ENCODE data around the gene CRTC3. TPM values are rescaled to one million over a fixed set of nuclear protein-coding genes. Genes with fewer than 3 reads are reported as not detected.

The CRTC3 gene
- total and polyA plus RNA-seq, 2 of the 13 experiments (the other 11 are each of a cell fraction or from before 2014, with no cell fraction given): 8.4 to 11.8 TPM

DNA sequence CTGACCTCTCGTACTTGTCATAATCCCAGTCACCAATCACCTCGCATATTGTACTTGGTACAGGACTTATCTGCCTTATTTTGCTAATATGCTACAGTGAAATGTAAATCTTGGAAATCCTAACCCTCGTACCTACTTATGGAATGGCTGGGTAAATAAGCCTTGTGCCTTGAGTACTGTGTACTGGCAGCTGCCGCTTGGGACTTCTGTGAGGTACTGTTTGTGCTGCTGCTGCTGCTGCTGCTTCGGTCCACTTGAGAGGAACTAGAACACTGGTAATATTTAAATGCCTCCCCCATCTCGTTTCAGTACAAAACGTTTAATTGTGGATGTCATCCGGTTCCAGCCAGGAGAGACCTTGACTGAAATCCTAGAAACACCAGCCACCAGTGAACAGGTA lies 42.5 kb upstream of the CRTC3 start:
- POLR2A ChIA-PET: no interaction called here
- Histone ChIP-seq H3K36me3 (replicated peaks in 1 of 2; ENCODE audit: control insufficient read depth in 1 of 2, insufficient read depth in 2 of 2, low read length in 2 of 2) (peaks cover 3 to 38% of the 10 kb centered on the region in 2 experiments), H4K20me1 (ENCODE audit: insufficient read depth, low read length) (no peaks in the 10 kb centered on the region; the same call in 1 of the 2 replicates), H3K27me3 (ENCODE audit: control insufficient read depth in 1 of 2, insufficient read depth in 2 of 2, low read length in 2 of 2) (no peaks in the 10 kb centered on the region), H3K9me3 (ENCODE audit: low read length) (no peaks in the 10 kb centered on the region), H3K27ac (ENCODE audit: extremely low read length, insufficient read depth, low read length) (no peak overlapping the region), H3K4me3 (replicated peaks in 1 of 3; ENCODE audit: insufficient read depth in 1 of 3, low read depth in 2 of 3, low read length in 3 of 3) (no peak overlapping the region), H3K9ac (ENCODE audit: insufficient read depth, low read depth, low read length) (no peak overlapping the region), H3K79me2 (ENCODE audit: insufficient read depth, low read length) (no peaks in the 10 kb centered on the region), H3K4me1 (ENCODE audit: insufficient read depth, low read length) (peaks cover 59% of the 10 kb centered on the region), H3K4me2 (ENCODE audit: low read depth, low read length) (no peak overlapping the region), H2AFZ (ENCODE audit: low read length) (no peak overlapping the region)
- no peak for ATAC-seq
- BruUV-seq (replicated peaks): no TSS peak
- intact Hi-C loops (cut with micrococcal nuclease; ENCODE audit: unreplicated experiment): no loop called here
- in situ Hi-C loops (cut with HindIII; ENCODE audit: extremely low pct_ligation_motif_present, low pct_unique_long_range_greater_than_20kb): loop anchor here (10.0 kb wide), 1 partner anchor 122 kb away; no protein-coding TSS in a partner anchor
- no peak for DNase-seq (ENCODE audit: low spot score)
- no peak for FAIRE-seq
- no peak for TF ChIP-seq SALL2 (CRISPR knock-in tag; IDR thresholded peaks at IDR 0.05)
- CTCF ChIA-PET (ENCODE audit: low intra/inter-chr PET ratio, low total read pairs): no interaction called here
- WGBS (ENCODE audit: low lambda C conversion rate): 91% methylated on average over 8 of the region's 8 CpGs

DNA sequence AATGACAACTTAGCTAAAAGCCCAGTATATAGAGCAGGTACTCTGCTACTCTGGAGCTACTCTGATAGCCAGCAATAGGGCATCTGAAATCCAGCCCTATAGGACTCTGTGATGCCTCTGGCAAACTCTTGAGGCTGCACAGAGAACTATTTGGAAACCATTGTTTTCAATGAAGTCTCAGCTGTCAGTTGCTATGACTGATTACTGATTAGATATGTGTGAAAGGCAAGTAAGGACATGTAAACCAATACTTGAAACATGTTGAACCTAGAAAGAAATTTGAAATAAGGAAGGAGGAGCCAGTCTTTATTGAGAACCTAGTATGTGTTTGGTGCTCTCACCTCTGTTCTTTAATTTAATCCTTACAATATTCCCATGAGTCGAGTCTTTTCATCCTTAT lies 40.2 kb upstream of the CRTC3 start:
- no peaks in the 10 kb centered on the region for H3K9me3 ChIP-seq (ENCODE audit: low read length)
- no peaks in the 10 kb centered on the region; the same call in 1 of the 2 replicates for H4K20me1 ChIP-seq (ENCODE audit: insufficient read depth, low read length)
- FAIRE-seq (no peak), ATAC-seq (peak; percentile 64), DNase-seq (ENCODE audit: low spot score) (peak; percentile 17)
- intact Hi-C loops (cut with micrococcal nuclease; ENCODE audit: unreplicated experiment): no loop called here
- H3K4me3 ChIP-seq (replicated peaks in 1 of 3; ENCODE audit: insufficient read depth in 1 of 3, low read depth in 2 of 3, low read length in 3 of 3): no peak overlapping the region; a peak in 1 of 6 replicates
- CTCF ChIA-PET (ENCODE audit: low intra/inter-chr PET ratio, low total read pairs): no interaction called here
- in situ Hi-C loops (cut with HindIII; ENCODE audit: extremely low pct_ligation_motif_present, low pct_unique_long_range_greater_than_20kb): loop anchor here (10.0 kb wide), 1 partner anchor 125 kb away; no protein-coding TSS in a partner anchor
- peak overlapping the region; percentile 52 for H3K27ac ChIP-seq (ENCODE audit: extremely low read length, insufficient read depth, low read length)
- H3K36me3 ChIP-seq (replicated peaks in 1 of 2; ENCODE audit: control insufficient read depth in 1 of 2, insufficient read depth in 2 of 2, low read length in 2 of 2): peaks cover 5 to 42% of the 10 kb centered on the region in 2 experiments
- H2AFZ ChIP-seq (ENCODE audit: low read length): no peak overlapping the region
- H3K4me2 ChIP-seq (ENCODE audit: low read depth, low read length): peak overlapping the region; percentile 68
- peaks cover 40% of the 10 kb centered on the region for H3K4me1 ChIP-seq (ENCODE audit: insufficient read depth, low read length)
- H3K9ac ChIP-seq (ENCODE audit: insufficient read depth, low read depth, low read length): no peak overlapping the region
- BruUV-seq (replicated peaks): no TSS peak
- WGBS (ENCODE audit: low lambda C conversion rate): 5% methylated on average over 1 of the region's 1 CpG
- no peaks in the 10 kb centered on the region for H3K27me3 ChIP-seq (ENCODE audit: control insufficient read depth in 1 of 2, insufficient read depth in 2 of 2, low read length in 2 of 2)
- POLR2A ChIA-PET: interaction anchor here (1.1 to 1.2 kb wide), 4 partner anchors 20 to 240 kb away, joined by 3 to 4 read pairs (median 3); partner anchors contain the start of genes CRTC3, IQGAP1 and TTLL13
- H3K79me2 ChIP-seq (ENCODE audit: insufficient read depth, low read length): no peaks in the 10 kb centered on the region
- TF ChIP-seq, protein P1, sequence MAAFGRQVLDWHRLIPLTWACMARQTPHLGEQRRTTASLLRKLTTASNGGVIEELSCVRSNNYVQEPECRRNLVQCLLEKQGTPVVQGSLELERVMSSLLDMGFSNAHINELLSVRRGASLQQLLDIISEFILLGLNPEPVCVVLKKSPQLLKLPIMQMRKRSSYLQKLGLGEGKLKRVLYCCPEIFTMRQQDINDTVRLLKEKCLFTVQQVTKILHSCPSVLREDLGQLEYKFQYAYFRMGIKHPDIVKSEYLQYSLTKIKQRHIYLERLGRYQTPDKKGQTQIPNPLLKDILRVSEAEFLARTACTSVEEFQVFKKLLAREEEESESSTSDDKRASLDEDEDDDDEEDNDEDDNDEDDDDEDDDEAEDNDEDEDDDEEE (CRISPR knock-in tag; IDR thresholded peaks at IDR 0.05): no peak
- TF ChIP-seq MED13 (CRISPR knock-in tag; IDR thresholded peaks at IDR 0.05): no peak
- no peak for TF ChIP-seq RBAK (CRISPR knock-in tag; IDR thresholded peaks at IDR 0.05)
- TF ChIP-seq ZNF589 (CRISPR knock-in tag; conservative IDR thresholded peaks at IDR 0.05): no peak
- 0 out of 2 replicates have a peak, but pooled peaks have one; percentile 91 for TF ChIP-seq RORA (CRISPR knock-in tag; IDR thresholded peaks at IDR 0.05)
- TF ChIP-seq, protein P2, sequence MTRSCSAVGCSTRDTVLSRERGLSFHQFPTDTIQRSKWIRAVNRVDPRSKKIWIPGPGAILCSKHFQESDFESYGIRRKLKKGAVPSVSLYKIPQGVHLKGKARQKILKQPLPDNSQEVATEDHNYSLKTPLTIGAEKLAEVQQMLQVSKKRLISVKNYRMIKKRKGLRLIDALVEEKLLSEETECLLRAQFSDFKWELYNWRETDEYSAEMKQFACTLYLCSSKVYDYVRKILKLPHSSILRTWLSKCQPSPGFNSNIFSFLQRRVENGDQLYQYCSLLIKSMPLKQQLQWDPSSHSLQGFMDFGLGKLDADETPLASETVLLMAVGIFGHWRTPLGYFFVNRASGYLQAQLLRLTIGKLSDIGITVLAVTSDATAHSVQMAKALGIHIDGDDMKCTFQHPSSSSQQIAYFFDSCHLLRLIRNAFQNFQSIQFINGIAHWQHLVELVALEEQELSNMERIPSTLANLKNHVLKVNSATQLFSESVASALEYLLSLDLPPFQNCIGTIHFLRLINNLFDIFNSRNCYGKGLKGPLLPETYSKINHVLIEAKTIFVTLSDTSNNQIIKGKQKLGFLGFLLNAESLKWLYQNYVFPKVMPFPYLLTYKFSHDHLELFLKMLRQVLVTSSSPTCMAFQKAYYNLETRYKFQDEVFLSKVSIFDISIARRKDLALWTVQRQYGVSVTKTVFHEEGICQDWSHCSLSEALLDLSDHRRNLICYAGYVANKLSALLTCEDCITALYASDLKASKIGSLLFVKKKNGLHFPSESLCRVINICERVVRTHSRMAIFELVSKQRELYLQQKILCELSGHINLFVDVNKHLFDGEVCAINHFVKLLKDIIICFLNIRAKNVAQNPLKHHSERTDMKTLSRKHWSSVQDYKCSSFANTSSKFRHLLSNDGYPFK (CRISPR knock-in tag; IDR thresholded peaks at IDR 0.05; ENCODE audit: borderline replicate concordance): no peak
- TF ChIP-seq ZNF558 (CRISPR knock-in tag; IDR thresholded peaks at IDR 0.05; ENCODE audit: borderline replicate concordance): 0 out of 2 replicates have a peak, but pooled peaks have one; percentile 32
- TF ChIP-seq, protein P3, sequence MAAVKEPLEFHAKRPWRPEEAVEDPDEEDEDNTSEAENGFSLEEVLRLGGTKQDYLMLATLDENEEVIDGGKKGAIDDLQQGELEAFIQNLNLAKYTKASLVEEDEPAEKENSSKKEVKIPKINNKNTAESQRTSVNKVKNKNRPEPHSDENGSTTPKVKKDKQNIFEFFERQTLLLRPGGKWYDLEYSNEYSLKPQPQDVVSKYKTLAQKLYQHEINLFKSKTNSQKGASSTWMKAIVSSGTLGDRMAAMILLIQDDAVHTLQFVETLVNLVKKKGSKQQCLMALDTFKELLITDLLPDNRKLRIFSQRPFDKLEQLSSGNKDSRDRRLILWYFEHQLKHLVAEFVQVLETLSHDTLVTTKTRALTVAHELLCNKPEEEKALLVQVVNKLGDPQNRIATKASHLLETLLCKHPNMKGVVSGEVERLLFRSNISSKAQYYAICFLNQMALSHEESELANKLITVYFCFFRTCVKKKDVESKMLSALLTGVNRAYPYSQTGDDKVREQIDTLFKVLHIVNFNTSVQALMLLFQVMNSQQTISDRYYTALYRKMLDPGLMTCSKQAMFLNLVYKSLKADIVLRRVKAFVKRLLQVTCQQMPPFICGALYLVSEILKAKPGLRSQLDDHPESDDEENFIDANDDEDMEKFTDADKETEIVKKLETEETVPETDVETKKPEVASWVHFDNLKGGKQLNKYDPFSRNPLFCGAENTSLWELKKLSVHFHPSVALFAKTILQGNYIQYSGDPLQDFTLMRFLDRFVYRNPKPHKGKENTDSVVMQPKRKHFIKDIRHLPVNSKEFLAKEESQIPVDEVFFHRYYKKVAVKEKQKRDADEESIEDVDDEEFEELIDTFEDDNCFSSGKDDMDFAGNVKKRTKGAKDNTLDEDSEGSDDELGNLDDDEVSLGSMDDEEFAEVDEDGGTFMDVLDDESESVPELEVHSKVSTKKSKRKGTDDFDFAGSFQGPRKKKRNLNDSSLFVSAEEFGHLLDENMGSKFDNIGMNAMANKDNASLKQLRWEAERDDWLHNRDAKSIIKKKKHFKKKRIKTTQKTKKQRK (IDR thresholded peaks at IDR 0.05; ENCODE audit: low read length): no peak
- no peak for TF ChIP-seq MIXL1 (CRISPR knock-in tag; IDR thresholded peaks at IDR 0.05)
- TF ChIP-seq ZFP37 (CRISPR knock-in tag; IDR thresholded peaks at IDR 0.05; ENCODE audit: borderline replicate concordance): no peak
